GM12872 (cell line): ENCODE data around the gene COQ10B.

Experiments used
- CTCF ChIP-seq: IDR thresholded peaks from 3 replicates; pipeline ENCODE4 v1.5.1; 2011; ENCODE audit warnings: low read depth, mild to moderate bottlenecking, low read length, moderate library complexity; ENCODE audit not compliant: insufficient read depth

The COQ10B gene

DNA sequence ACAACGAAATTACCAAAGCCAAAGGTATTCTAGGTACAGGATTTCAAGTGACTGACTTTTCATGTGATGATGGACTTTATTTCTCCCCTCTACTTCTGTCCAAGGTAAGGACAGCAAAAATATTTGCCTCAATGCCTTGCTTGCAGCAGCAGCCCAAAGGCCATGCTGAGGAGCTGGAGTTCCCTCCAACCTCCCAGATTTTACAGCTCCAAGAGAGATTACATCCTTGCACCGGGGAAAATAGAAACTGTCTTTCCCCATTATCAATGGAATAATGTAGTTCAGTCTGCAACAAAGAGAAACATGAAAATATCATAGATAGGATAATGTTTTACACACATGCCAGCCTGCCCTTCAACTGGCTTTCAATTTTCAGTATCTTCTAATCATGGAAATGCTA, 32.8 kb downstream of the COQ10B start:
- no peak for TF ChIP-seq CTCF

GRCh38 chr2:197487385-197487784, 34.0 kb downstream of the COQ10B start:
- TF ChIP-seq CTCF: no peak

- no peak for TF ChIP-seq CTCF
Observed at GRCh38 chr2:197495433-197496134, 42.2 kb downstream of the COQ10B start.

GRCh38 chr2:197496695-197497094, 43.3 kb downstream of the COQ10B start:
- TF ChIP-seq CTCF: no peak

DNA sequence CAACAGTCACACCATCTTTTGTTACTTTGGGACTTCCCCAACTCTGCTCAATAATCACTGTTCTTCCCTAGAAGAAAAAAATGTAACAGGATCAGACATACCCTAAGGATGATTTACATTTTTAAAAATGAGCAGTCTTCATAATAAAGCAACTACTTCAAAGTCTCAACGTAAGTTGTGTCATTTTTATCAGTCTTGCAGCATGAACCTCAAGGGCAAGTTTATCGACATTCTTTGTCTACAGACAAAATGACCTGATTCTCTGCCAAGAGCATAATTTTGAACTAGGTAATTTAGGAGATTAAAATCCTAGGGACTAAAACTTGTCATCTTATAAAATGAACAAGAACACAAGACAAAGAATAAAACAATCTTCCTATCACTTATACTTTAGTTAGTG, 44.0 kb downstream of the COQ10B start:
- TF ChIP-seq CTCF: no peak

DNA sequence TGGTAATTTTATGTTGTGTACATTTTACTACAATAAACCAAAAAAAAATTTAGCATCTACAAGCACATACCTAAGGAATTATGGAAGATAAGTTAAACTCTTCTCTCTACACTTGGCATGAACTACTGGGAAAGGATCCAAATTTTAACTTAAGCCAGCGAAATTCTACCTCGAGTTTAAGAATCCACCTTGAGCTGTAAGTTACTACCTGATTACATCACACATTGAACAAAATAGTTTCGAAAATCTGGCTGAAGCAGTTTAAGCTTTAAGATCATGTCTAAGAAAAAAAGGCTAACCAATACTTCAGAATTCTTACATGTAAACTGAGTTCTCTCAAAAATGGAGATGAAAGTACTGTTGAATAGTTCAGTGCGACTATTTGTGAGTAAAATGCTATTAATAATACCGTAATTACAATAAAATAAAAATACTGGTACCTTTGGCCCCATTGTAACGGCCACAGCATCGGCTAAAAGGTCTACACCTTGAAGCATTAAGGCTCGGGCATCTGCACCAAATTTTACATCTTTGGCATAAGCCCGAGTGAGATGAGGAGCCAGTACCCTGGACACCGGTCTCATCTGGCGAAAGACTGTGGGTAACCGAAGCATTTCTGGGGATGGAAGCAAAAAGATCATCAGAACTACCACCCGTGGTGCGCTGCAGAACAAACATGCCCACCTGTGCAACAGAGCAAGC, 45.0 kb downstream of the COQ10B start:
- TF ChIP-seq CTCF: no peak

GRCh38 chr2:197498937-197499593, 45.7 kb downstream of the COQ10B start:
- no peak for TF ChIP-seq CTCF
